ENCODE results near the gene CNN1. TPM values are rescaled to one million over a fixed set of nuclear protein-coding genes. Genes with fewer than 3 reads are reported as not detected.

The CNN1 gene
- total RNA-seq, 1 experiment from 2014 or later = 0.98 TPM

DNA sequence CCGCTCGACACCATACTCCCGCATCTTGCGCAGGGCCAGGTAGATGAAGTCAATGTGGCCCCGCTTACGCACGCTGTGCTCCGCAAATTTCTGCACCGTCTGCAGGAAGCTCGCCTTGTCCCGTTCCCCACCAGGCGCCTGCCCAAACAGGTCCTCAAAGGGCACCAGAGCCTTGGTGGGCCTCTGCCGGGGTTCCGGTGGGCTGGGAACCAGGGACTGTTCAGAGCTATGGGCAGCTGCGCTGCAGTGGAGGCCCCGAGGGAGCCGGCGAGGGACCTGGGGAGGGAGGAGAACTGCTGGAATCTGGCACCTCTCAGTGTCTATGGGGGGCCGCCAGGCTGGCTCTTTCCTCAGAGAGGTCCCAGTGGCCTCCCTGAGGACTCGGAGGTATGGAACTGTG, 24.7 kb upstream of the CNN1 start:
- H3K27ac ChIP-seq (ENCODE audit: low read length) = no peak overlapping the region
- no peak for TF ChIP-seq TCF7L2 (IDR thresholded peaks at IDR 0.05; ENCODE audit: low read depth, low read length)
- ATAC-seq = no peak
- intact Hi-C loops (cut with micrococcal nuclease; ENCODE audit: unreplicated experiment) = no loop called here
- no peaks in the 10 kb centered on the region for H3K4me1 ChIP-seq (ENCODE audit: control insufficient read depth, insufficient read depth, low read length)
- ChIA-PET CTCF (no interaction called here), POLR2A (no interaction called here)
- no peaks in the 10 kb centered on the region for H3K27me3 ChIP-seq (ENCODE audit: control insufficient read depth, insufficient read depth, low read length)
- H3K4me3 ChIP-seq (ENCODE audit: low read depth in 2 of 2, low read length in 2 of 2) = no peak overlapping the region
- no peak for DNase-seq (ENCODE audit: low read depth, low spot score)
- H3K36me3 ChIP-seq (ENCODE audit: control insufficient read depth, insufficient read depth, low read length) = no peaks in the 10 kb centered on the region
- BruUV-seq (replicated peaks) = no TSS peak
- in situ Hi-C loops (cut with HindIII; ENCODE audit: low pct_unique_long_range_greater_than_20kb, low sequenced_read_pairs) = no loop called here
- H3K9me3 ChIP-seq (ENCODE audit: control insufficient read depth, insufficient read depth, low read depth, low read length) = no peaks in the 10 kb centered on the region

DNA sequence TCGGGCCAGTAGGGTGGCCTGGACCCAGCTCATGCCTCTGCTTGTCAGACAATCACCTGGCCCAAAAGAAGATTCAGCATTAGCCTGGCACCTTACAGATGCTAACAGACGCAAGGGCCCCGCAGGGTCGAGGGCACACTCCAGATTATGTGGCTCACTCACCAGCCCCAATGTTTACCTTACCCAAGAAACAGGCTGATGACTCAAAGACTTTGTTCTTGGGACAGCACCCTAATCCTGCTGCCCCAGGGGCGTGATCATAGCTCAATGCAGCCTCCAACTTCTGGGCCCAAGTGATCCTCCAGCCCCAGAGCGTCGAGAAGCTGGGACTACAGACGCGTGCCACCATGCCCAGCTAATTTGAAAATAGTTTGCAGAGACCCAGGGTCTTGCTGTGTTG, 19.5 kb upstream of the CNN1 start:
- H3K27me3 ChIP-seq (ENCODE audit: control insufficient read depth, insufficient read depth, low read length) = no peaks in the 10 kb centered on the region
- H3K27ac ChIP-seq (ENCODE audit: low read length) = no peak overlapping the region
- H3K4me1 ChIP-seq (ENCODE audit: control insufficient read depth, insufficient read depth, low read length) = no peaks in the 10 kb centered on the region
- DNase-seq (ENCODE audit: low read depth, low spot score) (no peak), ATAC-seq (no peak)
- CTCF ChIA-PET = no interaction called here
- no peaks in the 10 kb centered on the region for H3K36me3 ChIP-seq (ENCODE audit: control insufficient read depth, insufficient read depth, low read length)
- no peak for TF ChIP-seq TCF7L2 (IDR thresholded peaks at IDR 0.05; ENCODE audit: low read depth, low read length)
- no peak for TF ChIP-seq SIN3A (IDR thresholded peaks at IDR 0.05; ENCODE audit: borderline replicate concordance, insufficient read depth, low read depth, low read length)
- TF ChIP-seq, protein P1, sequence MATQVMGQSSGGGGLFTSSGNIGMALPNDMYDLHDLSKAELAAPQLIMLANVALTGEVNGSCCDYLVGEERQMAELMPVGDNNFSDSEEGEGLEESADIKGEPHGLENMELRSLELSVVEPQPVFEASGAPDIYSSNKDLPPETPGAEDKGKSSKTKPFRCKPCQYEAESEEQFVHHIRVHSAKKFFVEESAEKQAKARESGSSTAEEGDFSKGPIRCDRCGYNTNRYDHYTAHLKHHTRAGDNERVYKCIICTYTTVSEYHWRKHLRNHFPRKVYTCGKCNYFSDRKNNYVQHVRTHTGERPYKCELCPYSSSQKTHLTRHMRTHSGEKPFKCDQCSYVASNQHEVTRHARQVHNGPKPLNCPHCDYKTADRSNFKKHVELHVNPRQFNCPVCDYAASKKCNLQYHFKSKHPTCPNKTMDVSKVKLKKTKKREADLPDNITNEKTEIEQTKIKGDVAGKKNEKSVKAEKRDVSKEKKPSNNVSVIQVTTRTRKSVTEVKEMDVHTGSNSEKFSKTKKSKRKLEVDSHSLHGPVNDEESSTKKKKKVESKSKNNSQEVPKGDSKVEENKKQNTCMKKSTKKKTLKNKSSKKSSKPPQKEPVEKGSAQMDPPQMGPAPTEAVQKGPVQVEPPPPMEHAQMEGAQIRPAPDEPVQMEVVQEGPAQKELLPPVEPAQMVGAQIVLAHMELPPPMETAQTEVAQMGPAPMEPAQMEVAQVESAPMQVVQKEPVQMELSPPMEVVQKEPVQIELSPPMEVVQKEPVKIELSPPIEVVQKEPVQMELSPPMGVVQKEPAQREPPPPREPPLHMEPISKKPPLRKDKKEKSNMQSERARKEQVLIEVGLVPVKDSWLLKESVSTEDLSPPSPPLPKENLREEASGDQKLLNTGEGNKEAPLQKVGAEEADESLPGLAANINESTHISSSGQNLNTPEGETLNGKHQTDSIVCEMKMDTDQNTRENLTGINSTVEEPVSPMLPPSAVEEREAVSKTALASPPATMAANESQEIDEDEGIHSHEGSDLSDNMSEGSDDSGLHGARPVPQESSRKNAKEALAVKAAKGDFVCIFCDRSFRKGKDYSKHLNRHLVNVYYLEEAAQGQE (IDR thresholded peaks at IDR 0.05; ENCODE audit: insufficient read depth in 1 of 2, low read depth in 2 of 2, low read length in 1 of 2) = no peak
- TF ChIP-seq, protein P2, sequence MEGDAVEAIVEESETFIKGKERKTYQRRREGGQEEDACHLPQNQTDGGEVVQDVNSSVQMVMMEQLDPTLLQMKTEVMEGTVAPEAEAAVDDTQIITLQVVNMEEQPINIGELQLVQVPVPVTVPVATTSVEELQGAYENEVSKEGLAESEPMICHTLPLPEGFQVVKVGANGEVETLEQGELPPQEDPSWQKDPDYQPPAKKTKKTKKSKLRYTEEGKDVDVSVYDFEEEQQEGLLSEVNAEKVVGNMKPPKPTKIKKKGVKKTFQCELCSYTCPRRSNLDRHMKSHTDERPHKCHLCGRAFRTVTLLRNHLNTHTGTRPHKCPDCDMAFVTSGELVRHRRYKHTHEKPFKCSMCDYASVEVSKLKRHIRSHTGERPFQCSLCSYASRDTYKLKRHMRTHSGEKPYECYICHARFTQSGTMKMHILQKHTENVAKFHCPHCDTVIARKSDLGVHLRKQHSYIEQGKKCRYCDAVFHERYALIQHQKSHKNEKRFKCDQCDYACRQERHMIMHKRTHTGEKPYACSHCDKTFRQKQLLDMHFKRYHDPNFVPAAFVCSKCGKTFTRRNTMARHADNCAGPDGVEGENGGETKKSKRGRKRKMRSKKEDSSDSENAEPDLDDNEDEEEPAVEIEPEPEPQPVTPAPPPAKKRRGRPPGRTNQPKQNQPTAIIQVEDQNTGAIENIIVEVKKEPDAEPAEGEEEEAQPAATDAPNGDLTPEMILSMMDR (IDR thresholded peaks at IDR 0.05) = no peak
- POLR2A ChIA-PET = interaction anchor here (0.5 to 1.0 kb wide), 3 partner anchors 26 to 912 kb away, joined by 3 to 4 read pairs (median 3); no protein-coding TSS in a partner anchor
- intact Hi-C loops (cut with micrococcal nuclease; ENCODE audit: unreplicated experiment) (no loop called here), in situ Hi-C loops (cut with HindIII; ENCODE audit: low pct_unique_long_range_greater_than_20kb, low sequenced_read_pairs) (no loop called here)
- H3K4me3 ChIP-seq (ENCODE audit: low read depth in 2 of 2, low read length in 2 of 2) = no peak overlapping the region
- no peaks in the 10 kb centered on the region for H3K9me3 ChIP-seq (ENCODE audit: control insufficient read depth, insufficient read depth, low read depth, low read length)
- BruUV-seq (replicated peaks) = no TSS peak

DNA sequence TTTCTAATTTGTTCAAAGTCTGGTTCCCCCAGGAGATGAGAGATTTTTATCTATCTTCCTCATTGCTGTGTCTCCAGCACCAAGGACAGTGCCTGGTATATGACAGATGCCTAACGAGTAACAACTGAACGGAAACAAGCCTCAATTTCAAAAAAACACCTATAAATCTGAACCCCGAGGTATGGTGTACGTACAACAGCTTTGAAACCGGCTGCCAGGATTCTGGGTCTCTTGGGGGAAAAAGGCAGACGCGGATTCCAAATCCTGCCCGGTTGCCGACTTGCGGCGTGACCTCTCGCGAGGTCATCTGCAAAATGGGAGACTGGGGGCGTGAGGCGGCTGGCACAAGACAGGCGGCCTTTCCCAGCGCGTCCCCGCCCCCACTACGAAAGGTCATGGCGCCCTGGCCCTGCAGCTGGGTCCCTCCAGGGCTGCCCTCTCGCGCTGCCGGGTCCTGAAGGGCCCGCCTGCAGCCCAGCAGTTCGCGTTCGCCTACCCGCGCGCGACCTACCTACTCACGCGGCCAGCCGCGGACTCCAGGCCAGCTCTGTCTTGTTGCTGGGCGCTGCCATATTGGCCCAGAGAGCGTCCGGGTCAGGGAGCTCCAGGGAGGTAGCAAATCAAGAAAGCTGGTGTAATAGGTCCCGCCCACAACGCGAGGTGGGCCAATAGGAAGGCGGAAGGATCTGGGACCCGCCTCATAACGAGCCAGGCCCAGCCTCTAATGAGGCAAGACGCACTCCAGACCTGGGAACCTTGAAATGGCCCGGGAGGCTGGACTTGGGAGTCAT, 9.9 kb upstream of the CNN1 start, which contains the start of gene ECSIT:
ECSIT (minus strand) TSS at position 584 of the 791 bp plus-strand sequence. CDS start 9,964 bp downstream, outside the sequence.
- peak within 1 kb of the TSS; percentile 84 to 93 for H3K4me3 ChIP-seq (ENCODE audit: low read depth in 2 of 2, low read length in 2 of 2)
- peak; percentile 91 for DNase-seq (ENCODE audit: low read depth, low spot score)
- POLR2A ChIA-PET = interaction anchor here (0.8 kb wide), 1 partner anchor 151 kb away, joined by 5 read pairs; no protein-coding TSS in a partner anchor
- TSS peak; percentile 92 for BruUV-seq (replicated peaks)
- H3K27ac ChIP-seq (ENCODE audit: low read length) = peak within 1 kb of the TSS; percentile 88
- ATAC-seq = peak; percentile 97
- intact Hi-C loops (cut with micrococcal nuclease; ENCODE audit: unreplicated experiment) (no loop called here), in situ Hi-C loops (cut with HindIII; ENCODE audit: low pct_unique_long_range_greater_than_20kb, low sequenced_read_pairs) (no loop called here)
- CTCF ChIA-PET = interaction anchor here (0.6 kb wide), 1 partner anchor 85 kb away, joined by 4 read pairs; no protein-coding TSS in a partner anchor
- H3K4me1 ChIP-seq (ENCODE audit: control insufficient read depth, insufficient read depth, low read length) = peaks cover 5% of the 10 kb centered on the region
- no peak; the same call in 1 of the 2 replicates for TF ChIP-seq POLR2AphosphoS5 (IDR thresholded peaks at IDR 0.05; ENCODE audit: low read depth, low read length)
- TF ChIP-seq TCF7L2 (IDR thresholded peaks at IDR 0.05; ENCODE audit: low read depth, low read length) = 0 out of 2 replicates have a peak, but pooled peaks have one; percentile 22
- TF ChIP-seq, protein P2 (IDR thresholded peaks at IDR 0.05) = no peak
- TF ChIP-seq SIN3A (IDR thresholded peaks at IDR 0.05; ENCODE audit: borderline replicate concordance, insufficient read depth, low read depth, low read length) = peak; percentile 89; the same call in 1 of the 2 replicates
- TF ChIP-seq, protein P1 (IDR thresholded peaks at IDR 0.05; ENCODE audit: insufficient read depth in 1 of 2, low read depth in 2 of 2, low read length in 1 of 2) = peak; percentile 90 to 97
- H3K9me3 ChIP-seq (ENCODE audit: control insufficient read depth, insufficient read depth, low read depth, low read length) = no peaks in the 10 kb centered on the region
- H3K27me3 ChIP-seq (ENCODE audit: control insufficient read depth, insufficient read depth, low read length) = no peaks in the 10 kb centered on the region
- H3K36me3 ChIP-seq (ENCODE audit: control insufficient read depth, insufficient read depth, low read length) = no peaks in the 10 kb centered on the region; the same call in 1 of the 2 replicates

Measured in Panc1 (cell line).